ENCODE results near the gene LIME1. TPM values are rescaled to one million over a fixed set of nuclear protein-coding genes. Genes with fewer than 3 reads are reported as not detected.

The LIME1 gene
- total and polyA plus RNA-seq, 9 of the 15 experiments (the other 6 are each of a cell fraction or from before 2014, with no cell fraction given), result 0.11 to 17.1 (median 2.8) TPM; not detected in 2

DNA sequence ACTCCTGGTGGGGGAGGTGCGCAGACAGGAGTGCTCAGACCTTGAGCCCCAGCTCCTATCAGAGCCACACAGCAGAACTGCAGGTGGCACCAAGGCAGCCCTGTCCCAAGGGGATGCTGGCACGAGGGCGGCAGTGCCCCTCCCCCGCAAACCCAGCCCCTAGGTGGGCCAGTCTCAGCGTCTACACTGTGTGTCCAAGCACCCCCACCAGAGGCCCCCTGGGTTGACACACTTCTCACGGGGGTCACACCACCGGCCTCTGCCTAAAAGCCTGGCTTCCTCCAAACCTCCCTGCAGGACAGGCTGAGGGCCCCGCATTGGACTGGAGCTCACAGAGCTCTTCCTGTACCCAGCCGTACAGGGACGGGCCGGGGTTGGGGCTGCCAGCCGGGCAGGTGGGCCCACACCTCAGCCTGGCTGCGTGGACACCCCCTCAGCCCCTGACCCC, 11.2 kb downstream of the LIME1 start:
- FAIRE-seq, result no peak
- no peaks in the 10 kb centered on the region for H3K27me3 ChIP-seq (ENCODE audit: control insufficient read depth in 2 of 2, insufficient read depth in 2 of 2, low read length in 2 of 2)
- no peak overlapping the region for H3K4me2 ChIP-seq (ENCODE audit: insufficient read depth, low read length)
- peaks cover 9 to 67% of the 10 kb centered on the region in 2 experiments for H3K4me1 ChIP-seq (replicated peaks in 1 of 2; ENCODE audit: control insufficient read depth in 2 of 2, insufficient read depth in 2 of 2, low read length in 2 of 2)
- H3K9me3 ChIP-seq (replicated peaks; ENCODE audit: control insufficient read depth, insufficient read depth, low read depth, low read length), result no peaks in the 10 kb centered on the region
- intact Hi-C loops (cut with micrococcal nuclease) (no loop called here), in situ Hi-C loops (cut with MboI) (no loop called here)
- peaks cover 13% of the 10 kb centered on the region; the same call in 1 of the 3 replicates for H3K36me3 ChIP-seq (ENCODE audit: control insufficient read depth, insufficient read depth, low read length)
- H2AFZ ChIP-seq (ENCODE audit: low read depth, low read length), result no peak overlapping the region
- POLR2A ChIA-PET, result no interaction called here
- TF ChIP-seq MCM3 (IDR thresholded peaks at IDR 0.05) (no peak), KDM5B (IDR thresholded peaks at IDR 0.05; ENCODE audit: insufficient replicate concordance, low read depth, low read length) (no peak), SMARCB1 (IDR thresholded peaks at IDR 0.05; ENCODE audit: insufficient read length, low read depth) (no peak), ZNF224 (CRISPR knock-in tag; IDR thresholded peaks at IDR 0.05) (no peak), CEBPG (CRISPR knock-in tag; IDR thresholded peaks at IDR 0.05) (no peak), CEBPG (tag; conservative IDR thresholded peaks at IDR 0.05 in 1 of 2, IDR thresholded peaks at IDR 0.05 in 1 of 2) (no peak), NCOR1 (IDR thresholded peaks at IDR 0.05) (no peak), KHSRP (IDR thresholded peaks at IDR 0.05) (no peak)
- peak overlapping the region in 1 of 2 experiments; percentile 77; a peak in 2 of 4 replicates for H3K9ac ChIP-seq (ENCODE audit: insufficient read depth in 1 of 2, low read depth in 2 of 2, low read length in 2 of 2)
- no peak overlapping the region for H3K4me3 ChIP-seq
- 70% methylated on average over 8 of the region's 13 CpGs for WGBS (ENCODE audit: insufficient coverage, low coverage, missing lambda C conversion rate)
- H4K20me1 ChIP-seq (replicated peaks; ENCODE audit: control insufficient read depth, insufficient read depth, low read length), result no peaks in the 10 kb centered on the region
- no peaks in the 10 kb centered on the region for H3K79me2 ChIP-seq (ENCODE audit: control insufficient read depth, insufficient read depth, low read length)
- no peak overlapping the region for H3K27ac ChIP-seq (ENCODE audit: extremely low read depth, low read depth, low read length)
- ATAC-seq, result no peak
- no peaks in the 10 kb centered on the region for H3K9me1 ChIP-seq (ENCODE audit: control insufficient read depth, insufficient read depth, low read length)
- no TSS peak for BruUV-seq (replicated peaks)
- CTCF ChIA-PET (ENCODE audit: low intra/inter-chr PET ratio), result no interaction called here
- DNase-seq (ENCODE audit: extremely low read depth in 1 of 4, low spot score in 3 of 4), result no peak
